HFFc6 (cell line): ENCODE data around the gene DOCK6. TPM values are rescaled to one million over a fixed set of nuclear protein-coding genes. Genes with fewer than 3 reads are reported as not detected.

ENCODE experiments used
- total RNA-seq, 6 experiments: library from RNA; stranded (reverse); fragmentation: NEBNext Ultra II Directional; extraction: Animal tissue kit (Norgen Biotek cat#: 25700); gene quantifications; 2 replicates in 1 of 6; 3 replicates in 5 of 6; pipeline ENCODE4 v1.2.3, GENCODE V29; 2021

DOCK6 gene
- total RNA-seq, 6 experiments from 2014 or later = 20.7 to 32.2 (median 22.9) TPM

Other genes starting within 250 kb of the DOCK6 start
- 10 to 100 TPM; 22.8 to 34.3 (median 28.0) TPM for gene LDLR, start 173.1 kb downstream of the DOCK6 start, total RNA-seq
- 10 to 100 TPM; 21.0 to 54.6 (median 50.3) TPM for gene SPC24, start 106.7 kb downstream of the DOCK6 start, total RNA-seq
- gene KANK2, start 65.0 kb downstream of the DOCK6 start, total RNA-seq = 100 to 1,000 TPM; 132 to 167 (median 156) TPM
- gene ANGPTL8, start 22.9 kb downstream of the DOCK6 start, total RNA-seq = not detected
- not detected for gene TSPAN16, start 33.6 kb upstream of the DOCK6 start, total RNA-seq
- 10 to 100 TPM in 2 of 6 experiments, 1 to 10 TPM in 4; 6.7 to 11.1 (median 8.7) TPM for gene RAB3D, start 77.1 kb upstream of the DOCK6 start, total RNA-seq
- gene TMEM205, start 83.7 kb upstream of the DOCK6 start, total RNA-seq = 10 to 100 TPM; 36.9 to 51.8 (median 46.5) TPM
- 10 to 100 TPM in 4 of 6 experiments, 1 to 10 TPM in 2; 7.7 to 11.8 (median 10.4) TPM for gene CCDC159, start 84.0 kb upstream of the DOCK6 start, total RNA-seq
- gene PLPPR2, start 92.9 kb upstream of the DOCK6 start, total RNA-seq = 10 to 100 TPM; 52.4 to 82.2 (median 59.7) TPM
- gene SWSAP1, start 112.1 kb upstream of the DOCK6 start, total RNA-seq = 1 to 10 TPM; 1.2 to 2.2 (median 1.6) TPM
- 1 to 10 TPM; 6.1 to 8.3 (median 7.1) TPM for gene EPOR, start 121.8 kb upstream of the DOCK6 start, total RNA-seq
- 10 to 100 TPM in 1 of 6 experiments, 1 to 10 TPM in 5; 7.3 to 11.7 (median 8.9) TPM for gene RGL3, start 156.8 kb upstream of the DOCK6 start, total RNA-seq
- 1 to 10 TPM in 1 of 6 experiments, under 1 TPM in 4, not detected in 1; 0.16 to 1.1 (median 0.60) TPM for gene ODAD3, start 172.6 kb upstream of the DOCK6 start, total RNA-seq
- gene PRKCSH, start 173.1 kb upstream of the DOCK6 start, total RNA-seq = 100 to 1,000 TPM; 367 to 460 (median 388) TPM
- not detected for gene ELAVL3, start 218.5 kb upstream of the DOCK6 start, total RNA-seq
- gene ZNF653, start 243.3 kb upstream of the DOCK6 start, total RNA-seq = 1 to 10 TPM; 4.7 to 6.3 (median 5.3) TPM